HepG2 (cell line): ENCODE results near the gene TTC22. TPM values are rescaled to one million over a fixed set of nuclear protein-coding genes. Genes with fewer than 3 reads are reported as not detected.

Source experiments
- ATAD3A ChIP-seq: sonication (generic); formaldehyde crosslinking; IDR thresholded peaks from 2 replicates; pipeline ENCODE4 v1.4.0; 2020; ENCODE audit warnings: missing genetic modification reagents
- ELF1 ChIP-seq: sonication (generic); formaldehyde crosslinking; IDR thresholded peaks from 2 replicates; pipeline ENCODE4 v1.4.0; 2020; ENCODE audit warnings: missing genetic modification reagents
- MATR3 ChIP-seq: sonication (generic); formaldehyde crosslinking; IDR thresholded peaks from 2 replicates; pipeline ENCODE4 v1.4.0; 2020; ENCODE audit warnings: missing genetic modification reagents
- NCOA1 ChIP-seq: sonication (generic); formaldehyde crosslinking; IDR thresholded peaks from 2 replicates; pipeline ENCODE4 v1.9.0; 2021; ENCODE audit warnings: missing genetic modification reagents
- NFYC ChIP-seq: IDR thresholded peaks from 2 replicates; pipeline ENCODE4 v1.6.1; 2016; ENCODE audit warnings: missing genetic modification reagents, missing compliant biosample characterization
- PRMT3 ChIP-seq: sonication (generic); formaldehyde crosslinking; IDR thresholded peaks from 2 replicates; pipeline ENCODE4 v1.8.1; 2022; ENCODE audit warnings: low read depth, mild to moderate bottlenecking, moderate library complexity, missing genetic modification reagents, borderline replicate concordance
- RARA ChIP-seq: IDR thresholded peaks from 2 replicates; pipeline ENCODE4 v1.6.1; 2016; ENCODE audit warnings: missing genetic modification reagents, missing compliant biosample characterization
- SMYD3 ChIP-seq: sonication (generic); formaldehyde crosslinking; IDR thresholded peaks from 2 replicates; pipeline ENCODE4 v1.8.1; 2023; ENCODE audit warnings: mild to moderate bottlenecking, missing genetic modification reagents
- SRSF1 ChIP-seq: fragments of 200-400 bp; formaldehyde crosslinking; optimal IDR thresholded peaks from 2 replicates; pipeline ENCODE3; 2017; ENCODE audit warnings: mild to moderate bottlenecking, low read depth, low read length, moderate library complexity
- ZC3H13 ChIP-seq: sonication (generic); formaldehyde crosslinking; IDR thresholded peaks from 2 replicates; pipeline ENCODE4 v1.8.1; 2023; ENCODE audit warnings: mild to moderate bottlenecking, missing genetic modification reagents, moderate library complexity
- ZNF33A ChIP-seq: sonication (generic); formaldehyde crosslinking; IDR thresholded peaks from 2 replicates; pipeline ENCODE4 v1.5.1; 2020; ENCODE audit warnings: missing genetic modification reagents, mild to moderate bottlenecking, moderate library complexity, borderline replicate concordance
- ZNF615 ChIP-seq: sonication (generic); formaldehyde crosslinking; IDR thresholded peaks from 2 replicates; pipeline ENCODE4 v1.5.0; 2020; ENCODE audit warnings: mild to moderate bottlenecking, missing genetic modification reagents, borderline replicate concordance
- ZNF788 ChIP-seq: sonication (generic); formaldehyde crosslinking; IDR thresholded peaks from 2 replicates; pipeline ENCODE4 v1.5.0; 2020; ENCODE audit warnings: mild to moderate bottlenecking, missing genetic modification reagents, borderline replicate concordance
- polyA plus RNA-seq, 8 experiments: library from polyadenylated mRNA; depleted of rRNA in 3 of 8; stranded (reverse) in 7 of 8; unstranded in 1 of 8; fragments of >200 nt; fragmentation: Illumina TruSeq in 4 of 8; extraction: Trizol in 4 of 8; gene quantifications; 2 replicates each; pipeline versions ENCODE4 v1.2.1 to v1.2.3, GENCODE V29; 2011 to 2016; ENCODE audit warnings: low read depth in 4 of 8, missing spikeins in 1 of 8, mixed read lengths in 1 of 8; ENCODE audit not compliant: insufficient read depth in 1 of 8
- total RNA-seq, 5 experiments: library from RNA; depleted of rRNA; stranded (reverse); fragments of >200 nt; fragmentation: Illumina TruSeq; extraction: Trizol; gene quantifications; 2 replicates each; pipeline ENCODE4 v1.2.3, GENCODE V29; 2016; ENCODE audit warnings: low read depth in 1 of 5
- TF ChIP-seq, protein P1 (sequence below): sonication (generic); formaldehyde crosslinking; IDR thresholded peaks from 2 replicates; pipeline ENCODE4 v1.4.0; 2020; ENCODE audit warnings: low read depth, missing genetic modification reagents
- TF ChIP-seq, protein P2 (sequence below): sonication (generic); formaldehyde crosslinking; IDR thresholded peaks from 2 replicates; pipeline ENCODE4 v1.4.0; 2020; ENCODE audit warnings: mild to moderate bottlenecking, missing genetic modification reagents, borderline replicate concordance
- TF ChIP-seq, protein P3 (sequence below): sonication (generic); formaldehyde crosslinking; IDR thresholded peaks from 2 replicates; pipeline ENCODE4 v1.4.0; 2020; ENCODE audit warnings: missing genetic modification reagents, borderline replicate concordance

Gene TTC22
- total and polyA plus RNA-seq, 2 of the 13 experiments (the other 11 are each of a cell fraction or from before 2014, with no cell fraction given) = not detected

DNA sequence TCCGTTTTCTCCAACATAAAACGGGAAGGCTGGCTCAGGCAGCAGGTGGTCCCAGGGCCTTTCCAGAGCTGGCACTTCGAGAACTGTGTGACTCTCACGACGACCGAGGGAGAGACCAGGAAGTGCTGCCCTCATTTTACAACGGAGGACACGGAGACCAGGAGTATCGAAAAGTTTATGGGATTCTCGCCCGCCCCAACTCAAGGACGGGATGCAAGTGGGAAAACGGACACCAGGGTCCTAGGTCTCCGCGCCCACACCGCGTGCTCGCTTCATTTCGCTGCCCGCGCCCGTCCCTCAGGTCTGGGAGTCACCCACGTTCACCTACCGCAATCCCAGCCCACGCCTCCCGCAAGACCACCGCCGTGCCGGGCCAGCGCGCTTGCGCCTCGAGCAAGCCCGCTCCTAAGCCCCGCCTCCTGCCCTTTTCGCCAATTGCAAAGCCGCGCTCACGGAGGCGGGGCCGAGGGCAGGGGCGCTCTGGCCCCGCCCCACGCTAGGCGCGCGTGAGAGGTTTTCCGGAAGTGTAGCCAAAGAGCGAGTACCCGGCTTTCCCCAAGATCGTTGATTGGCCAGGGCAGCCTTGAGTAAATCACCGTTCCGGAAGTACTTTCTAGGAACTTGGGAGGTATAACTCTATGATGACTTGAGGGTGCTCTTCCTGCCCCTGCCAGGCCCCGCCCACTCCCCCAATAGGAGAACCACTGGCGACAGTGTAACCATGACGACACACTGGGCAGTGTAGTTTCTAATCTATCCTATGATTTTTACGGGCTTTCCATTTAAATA, 36.8 kb downstream of the TTC22 start, which contains the start of gene PARS2 (continued):
- peak; percentile 88; the same call in 1 of the 2 replicates for TF ChIP-seq ZNF788
- no peak for TF ChIP-seq ZNF615 (CRISPR knock-in tag)
- TF ChIP-seq PRMT3 (CRISPR knock-in tag) = no peak
- TF ChIP-seq, protein P1, sequence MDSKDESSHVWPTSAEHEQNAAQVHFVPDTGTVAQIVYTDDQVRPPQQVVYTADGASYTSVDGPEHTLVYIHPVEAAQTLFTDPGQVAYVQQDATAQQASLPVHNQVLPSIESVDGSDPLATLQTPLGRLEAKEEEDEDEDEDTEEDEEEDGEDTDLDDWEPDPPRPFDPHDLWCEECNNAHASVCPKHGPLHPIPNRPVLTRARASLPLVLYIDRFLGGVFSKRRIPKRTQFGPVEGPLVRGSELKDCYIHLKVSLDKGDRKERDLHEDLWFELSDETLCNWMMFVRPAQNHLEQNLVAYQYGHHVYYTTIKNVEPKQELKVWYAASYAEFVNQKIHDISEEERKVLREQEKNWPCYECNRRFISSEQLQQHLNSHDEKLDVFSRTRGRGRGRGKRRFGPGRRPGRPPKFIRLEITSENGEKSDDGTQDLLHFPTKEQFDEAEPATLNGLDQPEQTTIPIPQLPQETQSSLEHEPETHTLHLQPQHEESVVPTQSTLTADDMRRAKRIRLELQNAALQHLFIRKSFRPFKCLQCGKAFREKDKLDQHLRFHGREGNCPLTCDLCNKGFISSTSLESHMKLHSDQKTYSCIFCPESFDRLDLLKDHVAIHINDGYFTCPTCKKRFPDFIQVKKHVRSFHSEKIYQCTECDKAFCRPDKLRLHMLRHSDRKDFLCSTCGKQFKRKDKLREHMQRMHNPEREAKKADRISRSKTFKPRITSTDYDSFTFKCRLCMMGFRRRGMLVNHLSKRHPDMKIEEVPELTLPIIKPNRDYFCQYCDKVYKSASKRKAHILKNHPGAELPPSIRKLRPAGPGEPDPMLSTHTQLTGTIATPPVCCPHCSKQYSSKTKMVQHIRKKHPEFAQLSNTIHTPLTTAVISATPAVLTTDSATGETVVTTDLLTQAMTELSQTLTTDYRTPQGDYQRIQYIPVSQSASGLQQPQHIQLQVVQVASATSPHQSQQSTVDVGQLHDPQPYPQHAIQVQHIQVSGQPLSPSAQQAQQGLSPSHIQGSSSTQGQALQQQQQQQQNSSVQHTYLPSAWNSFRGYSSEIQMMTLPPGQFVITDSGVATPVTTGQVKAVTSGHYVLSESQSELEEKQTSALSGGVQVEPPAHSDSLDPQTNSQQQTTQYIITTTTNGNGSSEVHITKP (CRISPR knock-in tag) = no peak
- no peak for TF ChIP-seq NCOA1 (CRISPR knock-in tag)
- no peak for TF ChIP-seq SRSF1
- TF ChIP-seq, protein P2, sequence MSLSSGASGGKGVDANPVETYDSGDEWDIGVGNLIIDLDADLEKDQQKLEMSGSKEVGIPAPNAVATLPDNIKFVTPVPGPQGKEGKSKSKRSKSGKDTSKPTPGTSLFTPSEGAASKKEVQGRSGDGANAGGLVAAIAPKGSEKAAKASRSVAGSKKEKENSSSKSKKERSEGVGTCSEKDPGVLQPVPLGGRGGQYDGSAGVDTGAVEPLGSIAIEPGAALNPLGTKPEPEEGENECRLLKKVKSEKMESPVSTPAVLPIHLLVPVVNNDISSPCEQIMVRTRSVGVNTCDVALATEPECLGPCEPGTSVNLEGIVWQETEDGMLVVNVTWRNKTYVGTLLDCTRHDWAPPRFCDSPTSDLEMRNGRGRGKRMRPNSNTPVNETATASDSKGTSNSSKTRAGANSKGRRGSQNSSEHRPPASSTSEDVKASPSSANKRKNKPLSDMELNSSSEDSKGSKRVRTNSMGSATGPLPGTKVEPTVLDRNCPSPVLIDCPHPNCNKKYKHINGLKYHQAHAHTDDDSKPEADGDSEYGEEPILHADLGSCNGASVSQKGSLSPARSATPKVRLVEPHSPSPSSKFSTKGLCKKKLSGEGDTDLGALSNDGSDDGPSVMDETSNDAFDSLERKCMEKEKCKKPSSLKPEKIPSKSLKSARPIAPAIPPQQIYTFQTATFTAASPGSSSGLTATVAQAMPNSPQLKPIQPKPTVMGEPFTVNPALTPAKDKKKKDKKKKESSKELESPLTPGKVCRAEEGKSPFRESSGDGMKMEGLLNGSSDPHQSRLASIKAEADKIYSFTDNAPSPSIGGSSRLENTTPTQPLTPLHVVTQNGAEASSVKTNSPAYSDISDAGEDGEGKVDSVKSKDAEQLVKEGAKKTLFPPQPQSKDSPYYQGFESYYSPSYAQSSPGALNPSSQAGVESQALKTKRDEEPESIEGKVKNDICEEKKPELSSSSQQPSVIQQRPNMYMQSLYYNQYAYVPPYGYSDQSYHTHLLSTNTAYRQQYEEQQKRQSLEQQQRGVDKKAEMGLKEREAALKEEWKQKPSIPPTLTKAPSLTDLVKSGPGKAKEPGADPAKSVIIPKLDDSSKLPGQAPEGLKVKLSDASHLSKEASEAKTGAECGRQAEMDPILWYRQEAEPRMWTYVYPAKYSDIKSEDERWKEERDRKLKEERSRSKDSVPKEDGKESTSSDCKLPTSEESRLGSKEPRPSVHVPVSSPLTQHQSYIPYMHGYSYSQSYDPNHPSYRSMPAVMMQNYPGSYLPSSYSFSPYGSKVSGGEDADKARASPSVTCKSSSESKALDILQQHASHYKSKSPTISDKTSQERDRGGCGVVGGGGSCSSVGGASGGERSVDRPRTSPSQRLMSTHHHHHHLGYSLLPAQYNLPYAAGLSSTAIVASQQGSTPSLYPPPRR (CRISPR knock-in tag) = no peak
- TF ChIP-seq ATAD3A = no peak
- TF ChIP-seq ZC3H13 (CRISPR knock-in tag) = no peak
- no peak for TF ChIP-seq RARA (CRISPR knock-in tag)
- TF ChIP-seq NFYC (CRISPR knock-in tag) = peak; percentile 98
- TF ChIP-seq ZNF33A (CRISPR knock-in tag) = no peak
- TF ChIP-seq SMYD3 (CRISPR knock-in tag) = 0 out of 2 replicates have a peak, but pooled peaks have one; percentile 27
- peak; percentile 86 for TF ChIP-seq ELF1
- TF ChIP-seq MATR3 (CRISPR knock-in tag) = no peak
- TF ChIP-seq, protein P3, sequence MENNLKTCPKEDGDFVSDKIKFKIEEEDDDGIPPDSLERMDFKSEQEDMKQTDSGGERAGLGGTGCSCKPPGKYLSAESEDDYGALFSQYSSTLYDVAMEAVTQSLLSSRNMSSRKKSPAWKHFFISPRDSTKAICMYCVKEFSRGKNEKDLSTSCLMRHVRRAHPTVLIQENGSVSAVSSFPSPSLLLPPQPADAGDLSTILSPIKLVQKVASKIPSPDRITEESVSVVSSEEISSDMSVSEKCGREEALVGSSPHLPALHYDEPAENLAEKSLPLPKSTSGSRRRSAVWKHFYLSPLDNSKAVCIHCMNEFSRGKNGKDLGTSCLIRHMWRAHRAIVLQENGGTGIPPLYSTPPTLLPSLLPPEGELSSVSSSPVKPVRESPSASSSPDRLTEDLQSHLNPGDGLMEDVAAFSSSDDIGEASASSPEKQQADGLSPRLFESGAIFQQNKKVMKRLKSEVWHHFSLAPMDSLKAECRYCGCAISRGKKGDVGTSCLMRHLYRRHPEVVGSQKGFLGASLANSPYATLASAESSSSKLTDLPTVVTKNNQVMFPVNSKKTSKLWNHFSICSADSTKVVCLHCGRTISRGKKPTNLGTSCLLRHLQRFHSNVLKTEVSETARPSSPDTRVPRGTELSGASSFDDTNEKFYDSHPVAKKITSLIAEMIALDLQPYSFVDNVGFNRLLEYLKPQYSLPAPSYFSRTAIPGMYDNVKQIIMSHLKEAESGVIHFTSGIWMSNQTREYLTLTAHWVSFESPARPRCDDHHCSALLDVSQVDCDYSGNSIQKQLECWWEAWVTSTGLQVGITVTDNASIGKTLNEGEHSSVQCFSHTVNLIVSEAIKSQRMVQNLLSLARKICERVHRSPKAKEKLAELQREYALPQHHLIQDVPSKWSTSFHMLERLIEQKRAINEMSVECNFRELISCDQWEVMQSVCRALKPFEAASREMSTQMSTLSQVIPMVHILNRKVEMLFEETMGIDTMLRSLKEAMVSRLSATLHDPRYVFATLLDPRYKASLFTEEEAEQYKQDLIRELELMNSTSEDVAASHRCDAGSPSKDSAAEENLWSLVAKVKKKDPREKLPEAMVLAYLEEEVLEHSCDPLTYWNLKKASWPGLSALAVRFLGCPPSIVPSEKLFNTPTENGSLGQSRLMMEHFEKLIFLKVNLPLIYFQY (CRISPR knock-in tag) = no peak
